Muscle of leg (tissue), 16 donors: ENCODE results near the gene CCDC92. TPM values are rescaled to one million over a fixed set of nuclear protein-coding genes. Genes with fewer than 3 reads are reported as not detected.

Experiments used
- DNase-seq: peaks from one replicate; pipeline ENCODE4 v3.0.0; 2013
- H3K27ac ChIP-seq: one replicate; pipeline ENCODE4 v1.5.1; 2013; ENCODE audit warnings: mild to moderate bottlenecking, low read length, control low read depth
- H3K27me3 ChIP-seq: one replicate; pipeline ENCODE4 v1.6.1; 2013; ENCODE audit warnings: low read length; ENCODE audit not compliant: control insufficient read depth, insufficient read depth
- H3K36me3 ChIP-seq: one replicate; pipeline ENCODE4 v1.6.1; 2013; ENCODE audit warnings: low read length; ENCODE audit not compliant: control insufficient read depth, insufficient read depth
- H3K4me1 ChIP-seq: one replicate; pipeline ENCODE4 v1.6.1; 2013; ENCODE audit warnings: low read length; ENCODE audit not compliant: control insufficient read depth, insufficient read depth
- H3K4me3 ChIP-seq: one replicate; pipeline ENCODE4 v1.5.1; 2013; ENCODE audit warnings: low read length, control low read depth
- H3K9me3 ChIP-seq: replicated peaks from 2 replicates; pipeline ENCODE4 v1.6.1; 2013; ENCODE audit warnings: low read depth, low read length; ENCODE audit not compliant: control insufficient read depth
- WGBS: methylation state at CpG from one replicate; pipeline ENCODE4 v1.1.5; 2013; ENCODE audit warnings: missing lambda C conversion rate; ENCODE audit not compliant: insufficient coverage; 5-methylcytosine and 5-hydroxymethylcytosine counted together
- long read RNA-seq, 11 donors: transcript quantifications; one replicate each; lab custom pipeline, GENCODE V29; 2026
- polyA plus RNA-seq, 8 donors: library from polyadenylated mRNA; unstranded; fragments of 120-200 nt; gene quantifications; one replicate each; pipeline versions ENCODE4 v1.2.1 to v1.2.3, GENCODE V29; 2013; ENCODE audit warnings: inconsistent platforms in 1 of 8, low replicate concordance in 1 of 8; ENCODE audit not compliant: insufficient read length in 8 of 8, insufficient read depth in 1 of 8
- total RNA-seq: library from RNA; stranded (reverse); fragments of 120-200 nt; gene quantifications from one replicate; pipeline ENCODE4 v1.2.4, GENCODE V29; 2013

Gene CCDC92, protein sequence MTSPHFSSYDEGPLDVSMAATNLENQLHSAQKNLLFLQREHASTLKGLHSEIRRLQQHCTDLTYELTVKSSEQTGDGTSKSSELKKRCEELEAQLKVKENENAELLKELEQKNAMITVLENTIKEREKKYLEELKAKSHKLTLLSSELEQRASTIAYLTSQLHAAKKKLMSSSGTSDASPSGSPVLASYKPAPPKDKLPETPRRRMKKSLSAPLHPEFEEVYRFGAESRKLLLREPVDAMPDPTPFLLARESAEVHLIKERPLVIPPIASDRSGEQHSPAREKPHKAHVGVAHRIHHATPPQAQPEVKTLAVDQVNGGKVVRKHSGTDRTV
- total RNA-seq (7.4 TPM), polyA plus RNA-seq (10 to 100 TPM; 26.4 to 30.9 (median 29.3) TPM)
- long read RNA-seq, donor 1, partial matches to known transcripts: 0 of 1 reads
- long read RNA-seq, donor 1, other reads (novel, unspliced or antisense): 0 of 1 reads
- long read RNA-seq, donor 2: 0 reads
- long read RNA-seq, donor 3, transcript CCDC92-201 (5 exons, 2,787 nt): major isoform, 8 of 9 reads
- long read RNA-seq, donor 3, partial matches to known transcripts: 0 of 9 reads
- long read RNA-seq, donor 3, other reads (novel, unspliced or antisense): 0 of 9 reads
- long read RNA-seq, donor 4, transcript CCDC92-201 (5 exons, 2,787 nt): major isoform, 9 of 9 reads
- long read RNA-seq, donor 4, partial matches to known transcripts: 0 of 9 reads
- long read RNA-seq, donor 4, other reads (novel, unspliced or antisense): 0 of 9 reads
- long read RNA-seq, donor 5, transcript CCDC92-201 (5 exons, 2,787 nt): major isoform, 15 of 36 reads
- long read RNA-seq, donor 5, partial matches to known transcripts: 6 of 36 reads
- long read RNA-seq, donor 5, other reads (novel, unspliced or antisense): 13 of 36 reads
- long read RNA-seq, donor 6, full-length matches to known transcripts: 15 of 15 reads
- long read RNA-seq, donor 6, partial matches to known transcripts: 0 of 15 reads
- long read RNA-seq, donor 6, other reads (novel, unspliced or antisense): 0 of 15 reads
- long read RNA-seq, donor 7, full-length matches to known transcripts: 10 of 10 reads
- long read RNA-seq, donor 7, partial matches to known transcripts: 0 of 10 reads
- long read RNA-seq, donor 7, other reads (novel, unspliced or antisense): 0 of 10 reads
- long read RNA-seq, donor 8, full-length matches to known transcripts: 9 of 9 reads
- long read RNA-seq, donor 8, partial matches to known transcripts: 0 of 9 reads
- long read RNA-seq, donor 8, other reads (novel, unspliced or antisense): 0 of 9 reads
- long read RNA-seq, donor 9, full-length matches to known transcripts: 5 of 5 reads
- long read RNA-seq, donor 9, partial matches to known transcripts: 0 of 5 reads
- long read RNA-seq, donor 9, other reads (novel, unspliced or antisense): 0 of 5 reads
- long read RNA-seq, donor 10, transcript CCDC92-201 (5 exons, 2,787 nt): major isoform, 10 of 11 reads
- long read RNA-seq, donor 10, partial matches to known transcripts: 0 of 11 reads
- long read RNA-seq, donor 10, other reads (novel, unspliced or antisense): 0 of 11 reads
- long read RNA-seq, donor 11, transcript CCDC92-201 (5 exons, 2,787 nt): major isoform, 8 of 11 reads
- long read RNA-seq, donor 11, partial matches to known transcripts: 0 of 11 reads
- long read RNA-seq, donor 11, other reads (novel, unspliced or antisense): 0 of 11 reads

DNA sequence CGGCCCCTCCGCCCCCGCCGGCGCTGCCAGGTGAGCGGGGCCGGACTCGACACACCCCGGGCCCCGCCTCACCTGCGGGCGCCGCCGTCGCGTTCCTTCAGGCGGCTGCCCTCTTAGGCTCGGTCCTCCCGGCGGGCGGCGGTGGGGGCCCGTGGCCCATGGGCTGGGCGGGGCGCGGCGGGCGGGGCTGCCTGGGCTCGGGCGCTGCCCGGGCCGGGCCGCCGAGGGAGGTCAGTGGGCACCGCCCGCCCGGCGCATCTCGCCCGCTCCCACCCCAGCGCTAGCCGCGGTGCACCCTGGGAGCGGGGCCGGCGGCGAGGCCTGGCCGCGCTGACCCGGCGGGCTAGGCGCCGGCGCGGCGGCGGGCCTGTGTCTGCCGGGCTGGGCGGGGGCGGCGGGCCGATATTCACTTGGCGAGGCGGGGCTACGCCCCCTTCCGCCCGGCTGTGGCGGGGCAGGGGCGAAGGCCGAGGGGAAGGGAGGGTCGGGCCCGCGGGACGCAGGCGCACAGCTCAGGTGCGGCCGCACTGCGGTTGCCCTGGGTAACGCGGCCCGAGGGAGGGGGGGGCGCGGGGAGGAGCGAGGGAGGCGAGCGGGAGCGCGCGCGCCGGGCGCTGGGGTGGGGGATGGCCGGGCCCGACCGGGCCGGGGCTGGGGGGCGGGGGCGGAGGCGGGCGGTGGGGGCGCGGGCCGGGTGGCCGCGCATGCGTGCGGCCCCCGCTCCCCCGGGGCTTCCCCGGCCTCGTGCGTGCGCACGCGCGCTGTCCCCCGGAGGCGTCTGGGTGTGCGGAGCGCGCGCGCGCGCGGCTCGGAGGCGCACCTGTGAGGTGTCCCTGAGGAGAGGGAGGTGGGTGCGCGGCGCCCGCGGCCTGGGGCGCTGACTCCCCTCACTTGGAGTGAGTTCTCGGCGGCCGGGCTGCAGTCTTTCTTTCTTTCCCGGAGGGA is at the start of gene CCDC92, which contains the start of gene ZNF664:
Gene CCDC92 (minus strand): TSS at position 375 of the 945 bp plus-strand sequence. CDS start 28,526 bp downstream, outside the sequence.
Gene ZNF664 (plus strand): TSS at position 759 of the 945 bp plus-strand sequence. CDS start 38,930 bp downstream, outside the sequence.
- WGBS: under 1% methylated on average over 100 of the region's 138 CpGs
- no peaks in the 10 kb centered on the region for H3K9me3 ChIP-seq
- peak; percentile 97 for DNase-seq
- no peaks in the 10 kb centered on the region for H3K27me3 ChIP-seq
- peaks cover 13% of the 10 kb centered on the region for H3K36me3 ChIP-seq
- H3K27ac ChIP-seq: peak within 1 kb of the TSS; percentile 79
- peak within 1 kb of the TSS; percentile 65 for H3K4me3 ChIP-seq
- H3K4me1 ChIP-seq: peaks cover 9% of the 10 kb centered on the region

DNA sequence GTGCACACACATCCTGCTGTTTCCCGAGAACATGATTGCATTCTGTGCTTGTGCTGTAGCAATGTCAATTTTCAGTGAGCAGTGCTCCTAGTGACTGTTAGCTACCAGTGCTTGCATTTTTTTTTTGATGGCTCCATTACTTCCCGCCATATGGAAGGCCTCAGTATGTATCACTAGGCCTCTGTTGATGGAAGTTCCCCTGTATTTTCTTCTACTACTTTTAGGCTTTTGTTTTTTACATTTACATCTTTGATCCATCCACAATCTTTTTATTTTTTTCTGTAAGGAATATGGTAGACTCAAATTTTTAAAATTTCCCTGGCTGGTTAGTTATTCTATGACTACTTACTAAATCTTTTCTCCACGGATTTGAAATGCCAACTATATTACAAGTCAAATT is 49.5 kb upstream of the CCDC92 start:
- H3K9me3 ChIP-seq: peaks cover 4% of the 10 kb centered on the region
- H3K27me3 ChIP-seq: no peaks in the 10 kb centered on the region
- H3K4me1 ChIP-seq: peaks cover 19% of the 10 kb centered on the region
- DNase-seq: no peak
- WGBS: 86% methylated on average over 1 of the region's 3 CpGs
- no peak overlapping the region for H3K4me3 ChIP-seq
- H3K36me3 ChIP-seq: no peaks in the 10 kb centered on the region
- H3K27ac ChIP-seq: no peak overlapping the region

DNA sequence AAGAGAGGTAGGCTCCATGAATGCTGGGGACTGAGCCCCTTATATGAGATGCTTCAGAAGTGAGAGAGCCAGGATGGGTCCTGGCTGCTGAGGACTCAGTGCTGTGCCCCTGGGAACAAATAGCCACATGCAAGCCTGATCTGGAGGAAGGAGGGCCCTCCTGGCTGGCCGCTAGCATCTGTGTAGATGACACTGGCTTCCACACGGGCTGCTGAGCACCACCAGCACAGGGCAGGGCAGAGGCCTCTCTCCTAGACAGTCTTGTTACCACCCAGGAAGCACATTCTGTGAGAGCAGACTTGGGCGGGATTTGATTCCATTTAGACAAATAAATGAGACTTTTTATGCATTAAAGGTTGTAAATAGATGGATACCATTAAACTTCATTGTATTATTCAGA is 48.4 kb upstream of the CCDC92 start:
- DNase-seq: no peak
- Histone ChIP-seq H3K9me3 (peaks cover 4% of the 10 kb centered on the region), H3K4me3 (no peak overlapping the region), H3K27me3 (no peaks in the 10 kb centered on the region), H3K4me1 (peaks cover 9% of the 10 kb centered on the region), H3K36me3 (no peaks in the 10 kb centered on the region), H3K27ac (no peak overlapping the region)
- 57% methylated on average over 1 of the region's 3 CpGs for WGBS

DNA sequence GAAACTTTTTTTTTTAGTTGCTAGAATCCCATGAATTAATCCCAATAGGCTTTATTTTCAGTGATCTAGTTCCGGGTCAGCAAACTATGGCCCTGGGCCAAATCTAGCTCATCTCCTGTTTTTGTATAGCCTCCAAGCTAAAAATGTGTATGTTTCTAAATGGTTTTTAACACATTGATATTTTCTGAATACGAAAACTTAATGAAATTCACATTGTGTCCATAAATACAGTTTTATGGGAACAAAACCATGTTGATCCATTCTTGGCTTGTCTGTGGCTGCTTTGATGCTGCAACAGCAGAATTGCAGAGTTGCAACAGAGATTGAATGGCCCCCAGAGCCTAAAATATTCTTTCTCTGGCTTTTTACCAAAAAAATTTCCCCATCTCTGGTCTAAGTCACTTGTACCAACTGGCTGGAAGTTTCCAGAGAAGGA is 47.9 kb upstream of the CCDC92 start:
- Histone ChIP-seq H3K36me3 (no peaks in the 10 kb centered on the region), H3K4me1 (peaks cover 6% of the 10 kb centered on the region), H3K9me3 (peaks cover 4% of the 10 kb centered on the region), H3K27ac (no peak overlapping the region), H3K4me3 (no peak overlapping the region), H3K27me3 (no peaks in the 10 kb centered on the region)
- WGBS: no CpG with 5 or more reads among the region's 2 CpGs
- peak; percentile 58 for DNase-seq

DNA sequence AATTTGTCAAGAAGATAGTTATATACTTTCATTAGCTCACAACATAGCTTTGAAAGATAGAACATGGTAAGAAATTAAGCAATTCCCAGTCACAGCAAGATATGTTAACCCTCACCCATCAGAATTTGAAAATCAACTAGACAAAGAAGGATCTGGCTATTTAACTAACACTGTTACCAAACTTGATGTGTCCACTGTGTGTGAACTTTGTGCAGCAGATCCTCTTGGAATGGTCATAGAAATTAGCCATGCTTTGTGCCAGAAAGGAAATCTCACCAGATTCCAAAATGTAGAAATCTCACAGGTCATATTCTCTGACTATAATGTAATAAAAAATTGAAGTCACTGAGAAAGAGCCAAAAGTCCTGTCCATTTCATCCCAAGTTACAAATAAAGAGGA is 46.5 kb upstream of the CCDC92 start:
- DNase-seq: no peak
- Histone ChIP-seq H3K27me3 (no peaks in the 10 kb centered on the region), H3K9me3 (peaks cover 4% of the 10 kb centered on the region), H3K4me3 (no peak overlapping the region), H3K27ac (no peak overlapping the region), H3K4me1 (peaks cover 2% of the 10 kb centered on the region), H3K36me3 (no peaks in the 10 kb centered on the region)

DNA sequence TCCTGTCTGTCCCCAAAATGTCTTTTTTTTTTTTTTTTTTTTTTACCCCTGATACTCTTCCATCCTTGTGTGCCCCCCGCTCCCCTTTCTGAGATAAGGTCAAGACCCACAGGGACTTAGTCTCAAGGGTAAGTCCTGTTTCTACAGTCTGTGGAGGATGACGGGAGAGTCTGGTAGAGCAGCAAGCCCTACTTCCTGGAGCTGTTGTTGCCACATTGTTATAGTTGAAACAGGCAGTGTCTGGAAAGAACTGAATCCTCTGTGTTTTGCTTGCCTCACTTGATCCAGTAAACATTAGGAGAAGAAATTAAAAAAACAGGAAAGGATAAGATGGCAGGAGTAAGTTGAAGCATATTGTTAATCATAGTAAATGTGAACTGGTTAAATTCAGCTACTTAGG is 45.9 kb upstream of the CCDC92 start:
- no peak overlapping the region for H3K4me3 ChIP-seq
- peaks cover 3% of the 10 kb centered on the region for H3K36me3 ChIP-seq
- H3K4me1 ChIP-seq: peaks cover 2% of the 10 kb centered on the region
- no peaks in the 10 kb centered on the region for H3K27me3 ChIP-seq
- WGBS: no CpG with 5 or more reads among the region's 2 CpGs
- peaks cover 4% of the 10 kb centered on the region for H3K9me3 ChIP-seq
- DNase-seq: no peak
- H3K27ac ChIP-seq: no peak overlapping the region

DNA sequence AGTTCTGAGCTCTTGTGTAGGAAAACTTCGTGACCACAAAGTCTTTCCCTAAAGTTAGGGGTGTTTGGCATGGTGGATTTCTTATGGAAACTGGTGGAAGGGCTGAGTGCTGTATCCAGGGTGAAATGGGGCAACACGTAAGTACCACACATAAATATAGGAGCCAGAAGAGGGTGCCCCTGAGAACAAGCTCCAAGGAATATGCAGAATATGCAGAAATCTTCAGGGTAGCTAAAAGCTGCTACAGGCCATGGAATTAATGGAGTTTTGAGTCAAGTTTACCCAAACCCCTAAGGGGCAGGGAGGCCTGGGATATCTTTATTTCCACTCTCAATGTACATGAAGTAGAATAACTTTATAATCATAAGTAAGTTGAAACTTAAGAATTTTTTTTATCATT is 44.4 kb upstream of the CCDC92 start:
- Histone ChIP-seq H3K4me1 (peaks cover 2% of the 10 kb centered on the region), H3K27ac (no peak overlapping the region), H3K4me3 (no peak overlapping the region), H3K27me3 (no peaks in the 10 kb centered on the region), H3K9me3 (peaks cover 1% of the 10 kb centered on the region), H3K36me3 (peaks cover 13% of the 10 kb centered on the region)
- DNase-seq: no peak
- WGBS: 100% methylated on average over 1 of the region's 2 CpGs

DNA sequence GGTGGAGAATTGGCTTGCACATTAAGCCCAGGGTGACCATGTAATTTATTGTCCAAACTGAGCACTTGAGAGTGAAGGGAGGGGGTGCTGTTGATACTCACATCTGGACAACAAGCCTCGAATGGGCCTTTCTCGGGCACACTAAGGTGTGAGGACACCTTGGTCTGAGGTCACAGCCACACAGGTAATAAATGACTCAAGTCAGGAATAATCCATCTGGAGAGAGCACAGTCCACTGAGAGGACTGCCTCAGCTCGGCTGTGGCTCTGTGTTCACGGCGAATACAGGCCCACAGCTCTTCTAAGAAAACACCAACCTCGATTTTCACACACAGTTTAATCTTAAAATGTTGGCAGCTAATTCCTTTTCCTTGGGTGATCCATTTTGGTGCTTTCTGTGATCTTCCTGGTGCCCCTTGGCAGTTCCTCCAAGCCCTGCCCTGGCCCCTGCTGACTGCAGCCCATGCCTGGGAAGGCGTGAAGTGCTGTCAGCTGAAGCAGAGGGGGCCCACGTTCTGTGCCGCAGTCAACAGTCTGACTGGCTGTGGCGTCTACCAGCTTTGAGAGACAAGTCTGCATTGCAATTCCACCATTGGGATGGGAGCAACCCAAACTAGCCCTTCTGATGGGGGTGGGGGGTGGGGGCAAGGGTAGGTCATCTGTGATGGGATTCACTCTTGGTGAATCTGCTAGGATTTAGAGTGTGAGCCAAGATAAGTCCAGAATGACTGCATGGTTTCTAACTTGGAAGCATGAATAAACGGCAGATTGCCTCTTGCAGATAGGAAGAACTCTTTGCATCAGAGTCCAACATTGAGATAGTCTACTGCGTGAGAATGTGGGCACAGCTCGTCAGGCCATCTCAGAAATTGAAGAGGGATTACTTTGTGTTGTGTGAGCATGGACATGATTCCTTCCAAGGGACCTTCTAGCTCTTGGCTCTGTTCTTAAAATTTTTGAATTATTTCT is 43.1 kb upstream of the CCDC92 start:
- H3K36me3 ChIP-seq: peaks cover 21% of the 10 kb centered on the region
- no peaks in the 10 kb centered on the region for H3K9me3 ChIP-seq
- no peak overlapping the region for H3K27ac ChIP-seq
- no peak overlapping the region for H3K4me3 ChIP-seq
- H3K4me1 ChIP-seq: no peaks in the 10 kb centered on the region
- no peak for DNase-seq
- H3K27me3 ChIP-seq: no peaks in the 10 kb centered on the region
- WGBS: 82% methylated on average over 11 of the region's 13 CpGs
